ENCODE results near the gene CDC34.

The CDC34 gene

DNA sequence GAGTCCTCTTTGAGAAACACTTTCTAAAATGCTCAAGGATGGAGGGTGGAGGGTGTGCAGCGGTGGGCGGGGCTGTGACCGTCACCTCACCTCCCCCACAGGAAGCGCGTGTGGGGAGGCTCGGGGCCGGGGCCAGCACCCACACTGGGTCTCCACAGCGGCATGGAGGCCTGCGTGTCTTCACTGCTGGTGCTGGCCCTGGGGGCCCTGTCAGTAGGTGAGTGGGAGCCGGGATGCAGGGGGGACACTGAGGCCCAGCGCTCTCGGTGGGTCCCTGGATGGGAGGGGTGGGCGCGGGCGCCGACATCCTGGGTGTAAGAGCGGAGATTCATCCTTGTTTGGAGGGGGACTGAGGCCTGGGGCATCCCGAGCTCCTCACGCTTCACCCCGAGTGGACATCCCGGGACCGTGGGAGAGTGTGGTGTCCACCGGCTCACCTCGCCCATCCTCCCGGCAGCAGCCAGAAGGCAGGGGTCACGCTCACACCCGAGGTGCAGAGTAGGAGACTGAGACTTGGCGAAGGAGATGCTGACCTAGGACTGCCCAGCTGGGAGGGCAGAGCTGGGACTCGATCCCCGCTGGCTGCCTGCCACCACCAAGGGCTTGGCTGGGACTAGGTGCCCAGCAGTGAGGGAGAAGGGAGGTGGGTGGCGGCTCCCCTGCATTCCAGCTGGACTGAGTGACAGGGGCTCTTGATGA is 12.5 kb downstream of the CDC34 start, which contains the start of gene GZMM:
Gene GZMM, plus strand, starts transcription at position 144 of the 699 bp plus-strand sequence. Its CDS starts 19 bp downstream, at position 163.
- DNase-seq, result peak; percentile 78

- no peak for DNase-seq
These were observed 15.6 kb downstream of the CDC34 start for GRCh38 chr19:547117-547516.

DNA sequence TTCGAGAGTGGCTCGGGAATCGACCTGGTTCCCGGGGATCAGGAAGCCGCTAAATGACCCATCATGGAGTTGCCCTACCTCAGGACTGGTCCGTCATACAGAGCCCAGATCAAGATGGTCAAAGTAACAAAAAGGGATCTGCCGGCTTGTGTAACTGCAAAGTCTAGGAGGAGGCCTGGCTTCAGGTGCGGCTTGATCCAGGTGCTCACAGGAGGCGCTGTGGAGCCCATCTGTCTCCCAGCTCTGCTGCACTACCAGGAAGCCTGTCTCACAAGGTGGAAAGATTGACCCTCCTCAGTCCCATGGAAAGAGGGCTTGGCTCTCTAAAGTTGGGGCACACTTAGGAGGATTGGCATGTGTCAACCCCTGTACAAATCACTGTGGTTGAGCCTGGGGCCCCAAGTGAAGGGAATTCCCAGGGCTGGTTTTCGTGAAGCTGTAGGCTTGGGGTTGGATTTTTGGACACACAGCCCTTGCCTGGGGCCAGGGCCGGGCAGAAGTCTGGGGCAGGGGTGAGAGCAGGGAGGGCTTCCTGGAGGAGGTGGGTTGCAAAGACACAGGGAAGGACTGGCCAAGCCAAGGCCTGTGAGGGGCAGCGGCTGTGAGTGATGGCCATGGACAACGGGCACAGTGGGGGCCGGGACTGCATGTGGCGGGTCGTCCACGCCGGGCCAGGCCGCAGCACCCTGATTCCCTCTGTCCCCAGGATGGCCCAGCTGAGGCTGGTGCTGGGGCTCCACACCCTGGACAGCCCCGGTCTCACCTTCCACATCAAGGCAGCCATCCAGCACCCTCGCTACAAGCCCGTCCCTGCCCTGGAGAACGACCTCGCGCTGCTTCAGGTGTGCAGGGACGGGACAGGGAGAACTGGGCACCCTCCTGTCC is 16.5 kb downstream of the CDC34 start:
- DNase-seq, result no peak

DNA sequence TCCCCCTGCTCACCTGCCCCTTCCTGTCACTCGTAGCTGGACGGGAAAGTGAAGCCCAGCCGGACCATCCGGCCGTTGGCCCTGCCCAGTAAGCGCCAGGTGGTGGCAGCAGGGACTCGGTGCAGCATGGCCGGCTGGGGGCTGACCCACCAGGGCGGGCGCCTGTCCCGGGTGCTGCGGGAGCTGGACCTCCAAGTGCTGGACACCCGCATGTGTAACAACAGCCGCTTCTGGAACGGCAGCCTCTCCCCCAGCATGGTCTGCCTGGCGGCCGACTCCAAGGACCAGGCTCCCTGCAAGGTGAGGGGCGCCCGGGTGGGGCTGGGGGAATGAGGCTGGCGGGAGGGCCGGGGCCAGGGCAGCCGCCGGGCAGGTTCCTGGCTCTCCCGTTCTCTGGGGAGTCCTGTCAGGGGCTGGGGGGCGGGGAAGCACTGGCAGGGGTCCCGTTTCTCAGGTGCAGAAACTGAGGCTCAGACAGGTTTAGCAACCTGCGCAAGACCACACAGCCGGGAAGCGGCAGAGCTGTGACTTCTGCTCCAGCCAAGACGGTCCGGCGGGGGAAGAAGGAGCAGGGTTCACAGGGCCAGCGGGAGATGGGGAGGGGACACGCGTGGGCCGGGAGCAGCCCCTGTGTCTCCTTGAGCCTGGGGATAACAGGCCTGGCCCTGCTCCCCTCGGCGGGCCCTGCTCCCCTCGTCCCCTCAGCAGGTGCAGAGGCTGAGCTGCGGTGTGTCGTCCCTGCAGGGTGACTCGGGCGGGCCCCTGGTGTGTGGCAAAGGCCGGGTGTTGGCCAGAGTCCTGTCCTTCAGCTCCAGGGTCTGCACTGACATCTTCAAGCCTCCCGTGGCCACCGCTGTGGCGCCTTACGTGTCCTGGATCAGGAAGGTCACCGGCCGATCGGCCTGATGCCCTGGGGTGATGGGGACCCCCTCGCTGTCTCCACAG is 17.6 kb downstream of the CDC34 start:
- DNase-seq, result no peak

- no peak for DNase-seq
These were observed 23.3 kb downstream of the CDC34 start for GRCh38 chr19:554817-555216.

DNA sequence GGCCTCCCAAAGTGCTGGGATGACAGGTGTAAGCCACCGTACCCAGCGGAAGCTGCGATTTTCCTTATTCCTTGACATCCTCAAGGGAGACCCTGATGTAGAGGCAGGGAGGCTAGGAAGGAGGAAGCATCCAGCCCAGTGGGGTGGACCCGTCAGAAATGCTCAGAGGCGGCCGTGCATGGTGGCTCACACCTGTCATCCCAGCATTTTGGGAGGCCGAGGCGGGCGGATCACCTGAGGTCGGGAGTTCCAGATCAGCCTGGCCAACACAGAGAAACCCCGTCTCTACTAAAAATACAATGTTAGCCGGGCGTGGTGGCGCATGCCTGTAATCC is 23.9 kb downstream of the CDC34 start:
- DNase-seq, result no peak

DNA sequence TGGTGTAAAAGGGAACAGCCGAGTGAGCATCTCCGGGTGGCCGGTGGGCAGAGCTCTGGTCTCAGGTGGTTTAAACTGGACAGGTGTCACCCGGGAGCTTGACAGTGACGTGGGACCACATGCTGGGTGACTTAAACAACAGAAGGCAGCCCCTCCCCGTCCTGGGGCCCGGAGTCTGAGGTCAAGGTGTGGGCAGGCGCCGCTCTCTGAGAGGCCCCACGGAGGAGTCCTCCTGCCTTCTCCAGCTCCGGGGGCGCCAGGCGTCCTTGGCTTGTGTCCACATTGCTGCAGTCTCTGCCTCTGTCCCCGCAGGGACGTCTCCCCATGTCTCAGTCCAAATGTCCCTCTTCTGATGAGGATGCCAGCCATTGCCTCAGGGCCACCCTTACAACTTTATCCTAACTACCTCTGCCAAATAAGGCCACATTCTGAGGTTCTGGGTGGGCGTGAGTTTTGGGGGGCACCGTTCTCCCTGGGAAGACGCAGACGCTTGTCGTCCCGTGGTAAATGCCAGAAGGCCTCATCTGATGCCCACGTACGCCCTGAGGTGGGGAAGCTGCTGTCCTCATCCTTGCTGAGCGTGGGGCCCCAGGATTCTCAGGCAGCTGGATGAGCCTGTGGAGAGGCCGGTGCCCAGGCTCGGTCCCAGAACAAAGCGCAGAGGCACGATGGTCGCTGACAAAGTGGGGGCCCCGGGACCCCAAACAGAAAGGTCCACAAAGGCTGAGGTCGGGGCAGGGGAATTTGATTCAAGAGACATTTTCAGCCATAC is 25.2 kb downstream of the CDC34 start:
- DNase-seq, result no peak

- DNase-seq, result no peak
These were observed 27.3 kb downstream of the CDC34 start for GRCh38 chr19:558770-559439.

GRCh38 chr19:560121-560520 is 28.6 kb downstream of the CDC34 start:
- no peak for DNase-seq

- no peak for DNase-seq
These were observed 34.8 kb downstream of the CDC34 start for GRCh38 chr19:566403-566802.

GRCh38 chr19:566844-567243 is 35.3 kb downstream of the CDC34 start:
- no peak for DNase-seq

GRCh38 chr19:567296-567900 is 35.8 kb downstream of the CDC34 start:
- DNase-seq, result no peak

GRCh38 chr19:570251-570686 is 38.7 kb downstream of the CDC34 start:
- DNase-seq, result no peak

GRCh38 chr19:570937-571565 is 39.5 kb downstream of the CDC34 start:
- DNase-seq, result peak; percentile 50

DNA sequence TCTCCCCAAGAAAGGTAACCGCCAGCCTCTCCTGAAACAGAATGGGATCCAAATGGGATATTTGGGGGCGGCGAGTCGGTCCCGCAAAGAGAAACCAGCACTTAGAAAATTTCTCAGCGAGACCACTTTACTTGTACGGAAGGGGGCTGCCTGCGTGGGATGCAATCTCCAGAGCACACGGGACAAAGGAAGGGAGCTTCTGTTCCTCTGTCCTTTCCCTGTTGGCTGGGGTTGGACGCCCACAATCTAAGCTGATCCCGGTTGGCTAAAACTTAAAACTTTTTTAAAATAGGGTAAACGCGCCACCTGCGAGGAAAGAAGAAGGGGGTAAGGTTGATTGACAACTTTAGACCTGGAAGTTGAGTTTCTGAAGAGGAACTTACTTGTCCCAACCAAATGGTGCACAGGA is 40.0 kb downstream of the CDC34 start:
- DNase-seq, result peak; percentile 15

DNA sequence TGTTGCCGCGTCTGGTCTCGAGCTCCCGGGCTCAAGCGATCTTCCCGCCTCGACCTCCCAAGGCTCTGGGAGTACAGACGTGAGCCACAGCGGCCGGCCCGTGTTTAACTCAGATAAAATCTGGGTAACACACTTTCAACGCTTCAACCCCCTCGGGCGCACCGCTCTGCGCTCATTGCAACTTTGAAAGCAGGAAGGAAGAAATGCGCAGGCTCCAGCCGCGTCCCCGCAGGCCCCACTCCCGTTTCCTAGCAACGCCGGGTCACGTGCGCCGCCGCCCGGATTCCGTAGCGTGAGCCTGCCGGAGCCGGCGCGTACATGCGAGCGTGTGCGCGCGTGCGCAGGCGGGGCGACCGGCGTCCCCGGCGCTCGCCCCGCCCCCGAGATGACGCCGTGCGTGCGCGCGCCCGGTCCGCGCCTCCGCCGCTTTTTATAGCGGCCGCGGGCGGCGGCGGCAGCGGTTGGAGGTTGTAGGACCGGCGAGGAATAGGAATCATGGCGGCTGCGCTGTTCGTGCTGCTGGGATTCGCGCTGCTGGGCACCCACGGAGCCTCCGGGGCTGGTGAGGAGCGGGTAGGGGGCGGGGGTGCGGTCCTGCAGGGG is 40.7 kb downstream of the CDC34 start, which contains the start of gene BSG:
Gene BSG, plus strand, starts transcription at position 457 of the 603 bp plus-strand sequence. Its CDS starts 39 bp downstream, at position 496.
- peak; percentile 99 for DNase-seq

DNA sequence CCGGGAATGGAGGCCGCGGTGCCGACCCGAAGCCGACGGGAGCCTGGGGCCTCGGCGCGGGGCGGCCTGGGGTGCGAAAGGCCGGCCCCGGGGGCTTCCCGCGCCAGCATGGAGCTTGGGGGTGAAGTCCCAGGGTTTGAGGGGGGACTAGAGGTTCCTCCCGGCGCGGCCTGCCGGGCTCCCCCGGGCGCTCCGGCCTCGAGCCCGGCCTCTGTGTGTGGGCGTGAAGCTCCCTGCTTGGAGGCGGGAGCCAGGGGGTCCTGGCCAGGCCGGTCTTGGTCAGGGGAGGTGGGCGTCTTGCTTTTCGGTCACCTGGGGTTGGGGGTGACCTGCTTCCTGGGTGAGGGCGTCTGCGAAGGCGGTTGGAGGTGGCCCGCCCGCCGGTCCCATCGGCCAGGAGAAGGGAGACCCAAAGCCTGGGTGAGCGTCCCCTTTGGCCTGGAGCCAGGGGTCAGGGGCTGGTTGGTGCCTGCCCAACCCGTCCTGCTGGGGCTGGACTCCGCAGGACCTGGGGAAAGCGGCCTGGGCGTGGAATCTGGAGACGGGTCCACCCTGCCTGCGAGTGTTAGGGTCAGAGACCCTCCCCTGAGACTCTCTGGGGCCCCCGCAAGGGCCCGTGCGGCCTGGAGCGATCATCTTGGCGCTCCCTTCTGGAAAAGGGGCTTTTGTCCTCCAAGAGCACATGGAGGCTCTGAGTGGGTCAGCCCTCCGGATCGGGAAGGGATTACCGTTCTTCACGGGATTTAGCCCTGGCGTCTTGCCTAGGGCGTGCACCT is 41.4 kb downstream of the CDC34 start:
- no peak for DNase-seq

GRCh38 chr19:573519-573825 is 41.9 kb downstream of the CDC34 start:
- DNase-seq, result no peak

Measured in activated naive CD4-positive, alpha-beta T cell treated with Interleukin-2 at 50 U/mL for 16 hours (primary cell).